TTC549 (cell line): Measurements from ENCODE around the gene GUK1.
"Not testable (repeated sequence)": the region's sequence is repeated elsewhere in the genome, so short reads cannot be mapped to it uniquely, and the experiment has no call there.

ENCODE experiments used
- FAIRE-seq: peaks from 2 replicates; lab custom pipeline; 2012; peaks lifted over from hg19 to GRCh38; lab: Jason Lieb, UNC

Gene GUK1

GRCh38 chr1:228163776-228164519, 23.9 kb downstream of the GUK1 start:
- no peak for FAIRE-seq

- no peak for FAIRE-seq
These were observed 24.7 kb downstream of the GUK1 start for GRCh38 chr1:228164561-228165371.

- peak; percentile 46 for FAIRE-seq
These were observed 25.5 kb downstream of the GUK1 start, which contains the start of gene IBA57 for GRCh38 chr1:228165372-228166169. Gene IBA57, plus strand, starts transcription at chr1:228165804. Its CDS starts 13 bp downstream, at chr1:228165817.

- FAIRE-seq = no peak
These were observed 26.3 kb downstream of the GUK1 start for GRCh38 chr1:228166170-228166936.

GRCh38 chr1:228168563-228169270, 28.6 kb downstream of the GUK1 start:
- FAIRE-seq = no peak

- no peak for FAIRE-seq
These were observed 29.3 kb downstream of the GUK1 start for GRCh38 chr1:228169345-228169744.

- FAIRE-seq = no peak
These were observed 30.6 kb downstream of the GUK1 start for GRCh38 chr1:228170666-228171065.

- no peak for FAIRE-seq
These were observed 31.3 kb downstream of the GUK1 start for GRCh38 chr1:228171221-228171891.

- no peak for FAIRE-seq
These were observed 32.8 kb downstream of the GUK1 start for GRCh38 chr1:228172591-228173527.

GRCh38 chr1:228173528-228174481, 33.7 kb downstream of the GUK1 start:
- FAIRE-seq = not testable (repeated sequence)

GRCh38 chr1:228174482-228175315, 34.6 kb downstream of the GUK1 start:
- no peak for FAIRE-seq

- no peak for FAIRE-seq
These were observed 35.4 kb downstream of the GUK1 start for GRCh38 chr1:228175316-228176023.

- FAIRE-seq = no peak
These were observed 35.9 kb downstream of the GUK1 start for GRCh38 chr1:228176024-228176395.

GRCh38 chr1:228176461-228177182, 36.5 kb downstream of the GUK1 start:
- FAIRE-seq = no peak

GRCh38 chr1:228177183-228177475, 37.0 kb downstream of the GUK1 start:
- no peak for FAIRE-seq
